Measurements from ENCODE around the gene STK32C.

STK32C gene

GRCh38 chr10:132280646-132281074 lies 27.1 kb downstream of the STK32C start:
- TF ChIP-seq FOXP2 (optimal IDR thresholded peaks at IDR 0.05; ENCODE audit: borderline replicate concordance, extremely low read depth, extremely low read length, insufficient read depth): no peak
- TF ChIP-seq POLR2AphosphoS5 (IDR thresholded peaks at IDR 0.05; ENCODE audit: low read depth, low read length): no peak
- no peak for TF ChIP-seq REST (IDR thresholded peaks at IDR 0.05; ENCODE audit: insufficient read depth in 1 of 2, low read depth in 2 of 2, low read length in 2 of 2)
- TF ChIP-seq TAF1 (IDR thresholded peaks at IDR 0.05; ENCODE audit: borderline replicate concordance, insufficient read depth, low read length): no peak

- TF ChIP-seq FOXP2 (optimal IDR thresholded peaks at IDR 0.05; ENCODE audit: borderline replicate concordance, extremely low read depth, extremely low read length, insufficient read depth) (no peak), REST (IDR thresholded peaks at IDR 0.05; ENCODE audit: insufficient read depth in 1 of 2, low read depth in 2 of 2, low read length in 2 of 2) (no peak), TAF1 (IDR thresholded peaks at IDR 0.05; ENCODE audit: borderline replicate concordance, insufficient read depth, low read length) (no peak), SIN3A (IDR thresholded peaks at IDR 0.05; ENCODE audit: borderline replicate concordance, insufficient read depth, low read length) (no peak), POLR2AphosphoS5 (IDR thresholded peaks at IDR 0.05; ENCODE audit: low read depth, low read length) (no peak)
Observed at GRCh38 chr10:132279873-132280645, 27.7 kb downstream of the STK32C start.

- TF ChIP-seq FOXP2 (optimal IDR thresholded peaks at IDR 0.05; ENCODE audit: borderline replicate concordance, extremely low read depth, extremely low read length, insufficient read depth) (no peak), REST (IDR thresholded peaks at IDR 0.05; ENCODE audit: insufficient read depth in 1 of 2, low read depth in 2 of 2, low read length in 2 of 2) (no peak)
Observed at GRCh38 chr10:132277311-132277741, 30.4 kb downstream of the STK32C start.

GRCh38 chr10:132276706-132277105 lies 31.0 kb downstream of the STK32C start:
- no peak for TF ChIP-seq SIN3A (IDR thresholded peaks at IDR 0.05; ENCODE audit: borderline replicate concordance, insufficient read depth, low read length)

GRCh38 chr10:132276179-132276675 lies 31.5 kb downstream of the STK32C start:
- no peak for TF ChIP-seq REST (IDR thresholded peaks at IDR 0.05; ENCODE audit: insufficient read depth in 1 of 2, low read depth in 2 of 2, low read length in 2 of 2)
- TF ChIP-seq POLR2AphosphoS5 (IDR thresholded peaks at IDR 0.05; ENCODE audit: low read depth, low read length): no peak
- TF ChIP-seq TAF1 (IDR thresholded peaks at IDR 0.05; ENCODE audit: borderline replicate concordance, insufficient read depth, low read length): no peak
- no peak for TF ChIP-seq FOXP2 (optimal IDR thresholded peaks at IDR 0.05; ENCODE audit: borderline replicate concordance, extremely low read depth, extremely low read length, insufficient read depth)
- no peak for TF ChIP-seq SIN3A (IDR thresholded peaks at IDR 0.05; ENCODE audit: borderline replicate concordance, insufficient read depth, low read length)

Data from PFSK-1 (cell line).